Measurements from ENCODE around the gene CDH2.

DNA sequence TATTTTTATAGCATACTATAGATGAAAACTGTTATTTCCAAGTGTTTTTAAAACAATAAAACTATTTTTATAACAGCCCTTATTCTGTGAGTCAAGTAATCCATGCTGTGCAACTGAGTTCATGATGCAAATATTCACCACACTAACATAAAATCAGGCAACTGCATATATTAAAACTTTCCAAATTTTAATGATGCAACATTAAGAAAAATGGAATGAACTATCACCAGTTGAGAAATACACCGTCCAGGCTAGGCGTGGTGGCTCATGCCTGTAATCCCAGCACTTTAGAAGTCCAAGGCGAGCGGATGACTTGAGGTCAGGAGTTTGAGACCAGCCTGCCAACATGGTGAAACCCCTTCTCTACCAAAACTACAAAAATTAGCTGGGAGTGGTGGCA lies 114.5 kb downstream of the CDH2 start:
- TF ChIP-seq CTCF (IDR thresholded peaks at IDR 0.05; ENCODE audit: low read depth, low read length) (no peak), EZH2phosphoT487 (IDR thresholded peaks at IDR 0.05; ENCODE audit: low read depth) (no peak)
